SW 1271 (cell line): ENCODE data around the gene HLA-DOA.

Experiments
- DNase-seq, 2 experiments: peaks; one replicate each; lab custom pipeline; 2025; lab: John Stamatoyannopoulos, UW

Gene HLA-DOA

GRCh38 chr6:32963866-32964265 is 45.5 kb downstream of the HLA-DOA start:
- DNase-seq: no peak

GRCh38 chr6:32962213-32962826 is 47.1 kb downstream of the HLA-DOA start:
- DNase-seq: no peak

DNA sequence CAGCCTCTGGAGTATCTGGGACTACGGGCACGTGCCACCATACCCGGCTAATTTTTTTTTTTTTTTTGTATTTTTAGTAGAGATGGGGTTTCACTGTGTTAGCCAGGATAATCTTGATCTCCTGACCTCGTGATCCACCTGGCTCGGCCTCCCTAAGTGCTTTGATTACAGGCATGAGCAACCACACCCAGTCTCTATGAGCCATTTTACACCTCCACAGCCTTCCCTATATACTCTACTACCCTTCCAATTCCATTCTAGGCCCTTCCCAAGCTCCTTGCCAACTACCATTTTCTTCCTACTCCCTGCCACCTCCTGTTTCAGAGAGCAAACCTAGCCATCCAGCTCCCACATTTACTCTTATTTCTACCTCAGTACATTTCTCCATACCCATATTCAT is 48.8 kb downstream of the HLA-DOA start:
- DNase-seq: no peak

GRCh38 chr6:32956176-32956575 is 53.2 kb downstream of the HLA-DOA start:
- no peak for DNase-seq

GRCh38 chr6:32954986-32955802 is 54.2 kb downstream of the HLA-DOA start:
- peak in 1 of 2 experiments; percentile 16 for DNase-seq

DNA sequence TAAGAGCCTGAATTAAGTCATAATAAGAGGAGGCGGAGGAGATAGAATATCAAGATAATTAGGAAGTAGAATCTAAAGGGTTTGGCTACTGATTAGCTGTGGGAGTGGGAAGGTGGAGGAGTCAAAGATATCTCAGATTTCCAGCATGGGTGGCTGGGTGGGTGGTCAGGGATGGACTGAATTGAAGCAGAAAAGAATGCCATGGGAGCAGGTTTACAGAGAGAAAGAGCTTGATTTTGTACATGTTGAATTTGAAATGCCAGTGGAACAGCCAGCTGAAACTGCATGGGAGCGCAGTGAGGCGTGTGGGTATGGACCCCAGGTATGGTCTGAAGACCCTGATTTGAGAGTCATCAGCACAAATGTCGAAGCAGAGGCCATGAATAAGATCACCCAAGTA is 55.1 kb downstream of the HLA-DOA start:
- no peak for DNase-seq
